ENCODE data around the gene UNK.

- TF ChIP-seq POLR2A (IDR thresholded peaks at IDR 0.05; ENCODE audit: insufficient read depth in 1 of 2, low read depth in 2 of 2, low read length in 2 of 2): no peak
- no peak for TF ChIP-seq TAF15 (IDR thresholded peaks at IDR 0.05; ENCODE audit: low read depth, low read length, poor library complexity, severe bottlenecking)
- TF ChIP-seq CTCF (CRISPR knock-in tag; IDR thresholded peaks at IDR 0.05): no peak
These were observed 49.8 kb downstream of the UNK start for GRCh38 chr17:75834279-75834920.

Data from HepG2 (cell line).